SK-N-SH treated with all-trans-retinoic acid at 6 μM for 48 hours (cell line): ENCODE measurements around the gene WDR73.

Source experiments
- ARNTL ChIP-seq: fragments of 450-650 bp; formaldehyde crosslinking; IDR thresholded peaks from 2 replicates; pipeline ENCODE4 v1.5.0; 2020; ENCODE audit warnings: low read depth, mild to moderate bottlenecking, moderate library complexity, borderline replicate concordance
- BACH2 ChIP-seq: fragments of 250-450 bp; sonication (Bioruptor Pico); IDR thresholded peaks from 2 replicates; pipeline ENCODE4 v1.9.0; 2021; ENCODE audit warnings: mild to moderate bottlenecking, borderline replicate concordance
- PPARA ChIP-seq: fragments of 250-450 bp; sonication (Bioruptor Pico); IDR thresholded peaks from 2 replicates; pipeline ENCODE4 v1.5.0; 2020; ENCODE audit warnings: mild to moderate bottlenecking, borderline replicate concordance
- TOX ChIP-seq: fragments of 250-450 bp; sonication (Bioruptor Pico); IDR thresholded peaks from 2 replicates; pipeline ENCODE4 v1.8.0; 2021; ENCODE audit warnings: mild to moderate bottlenecking, moderate library complexity, borderline replicate concordance
- TSHZ2 ChIP-seq: fragments of 250-450 bp; sonication (Bioruptor Pico); IDR thresholded peaks from 2 replicates; pipeline ENCODE4 v1.5.0; 2020; ENCODE audit warnings: mild to moderate bottlenecking, moderate library complexity
- ZFP3 ChIP-seq: fragments of 250-450 bp; sonication (Bioruptor Pico); IDR thresholded peaks from 2 replicates; pipeline ENCODE4 v1.5.0; 2020; ENCODE audit warnings: mild to moderate bottlenecking, moderate library complexity
- ZNF565 ChIP-seq: fragments of 450-650 bp; formaldehyde crosslinking; conservative IDR thresholded peaks from 2 replicates; pipeline ENCODE4 v1.5.0; 2020; ENCODE audit warnings: low read depth, mild to moderate bottlenecking, moderate library complexity
- ZNF70 ChIP-seq: fragments of 450-650 bp; formaldehyde crosslinking; IDR thresholded peaks from 2 replicates; pipeline ENCODE4 v1.5.0; 2020; ENCODE audit warnings: mild to moderate bottlenecking, moderate library complexity
- ZNF8 ChIP-seq: fragments of 450-650 bp; formaldehyde crosslinking; IDR thresholded peaks from 2 replicates; pipeline ENCODE4 v1.5.0; 2020; ENCODE audit warnings: mild to moderate bottlenecking, moderate library complexity
- TF ChIP-seq, protein P1 (sequence below): fragments of 250-450 bp; sonication (Bioruptor Pico); IDR thresholded peaks from 2 replicates; pipeline ENCODE4 v1.8.0; 2020; ENCODE audit warnings: mild to moderate bottlenecking, moderate library complexity, borderline replicate concordance
- TF ChIP-seq, protein P2 (sequence below): fragments of 250-450 bp; sonication (Bioruptor Pico); IDR thresholded peaks from 2 replicates; pipeline ENCODE4 v1.5.1; 2021; ENCODE audit warnings: mild to moderate bottlenecking, moderate library complexity
- TF ChIP-seq, protein P3 (sequence below): fragments of 250-450 bp; sonication (Bioruptor Pico); IDR thresholded peaks from 2 replicates; pipeline ENCODE4 v1.8.0; 2021; ENCODE audit warnings: low read depth, mild to moderate bottlenecking, moderate library complexity, borderline replicate concordance

GRCh38 chr15:84697236-84697990, 43.3 kb upstream of the WDR73 start:
- TF ChIP-seq ZFP3 (CRISPR knock-in tag), result no peak
- TF ChIP-seq BACH2 (CRISPR knock-in tag), result no peak
- TF ChIP-seq TSHZ2, result no peak
- TF ChIP-seq, protein P1, sequence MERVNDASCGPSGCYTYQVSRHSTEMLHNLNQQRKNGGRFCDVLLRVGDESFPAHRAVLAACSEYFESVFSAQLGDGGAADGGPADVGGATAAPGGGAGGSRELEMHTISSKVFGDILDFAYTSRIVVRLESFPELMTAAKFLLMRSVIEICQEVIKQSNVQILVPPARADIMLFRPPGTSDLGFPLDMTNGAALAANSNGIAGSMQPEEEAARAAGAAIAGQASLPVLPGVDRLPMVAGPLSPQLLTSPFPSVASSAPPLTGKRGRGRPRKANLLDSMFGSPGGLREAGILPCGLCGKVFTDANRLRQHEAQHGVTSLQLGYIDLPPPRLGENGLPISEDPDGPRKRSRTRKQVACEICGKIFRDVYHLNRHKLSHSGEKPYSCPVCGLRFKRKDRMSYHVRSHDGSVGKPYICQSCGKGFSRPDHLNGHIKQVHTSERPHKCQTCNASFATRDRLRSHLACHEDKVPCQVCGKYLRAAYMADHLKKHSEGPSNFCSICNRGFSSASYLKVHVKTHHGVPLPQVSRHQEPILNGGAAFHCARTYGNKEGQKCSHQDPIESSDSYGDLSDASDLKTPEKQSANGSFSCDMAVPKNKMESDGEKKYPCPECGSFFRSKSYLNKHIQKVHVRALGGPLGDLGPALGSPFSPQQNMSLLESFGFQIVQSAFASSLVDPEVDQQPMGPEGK (CRISPR knock-in tag), result no peak
- TF ChIP-seq ZNF565 (CRISPR knock-in tag), result no peak
- TF ChIP-seq, protein P2, sequence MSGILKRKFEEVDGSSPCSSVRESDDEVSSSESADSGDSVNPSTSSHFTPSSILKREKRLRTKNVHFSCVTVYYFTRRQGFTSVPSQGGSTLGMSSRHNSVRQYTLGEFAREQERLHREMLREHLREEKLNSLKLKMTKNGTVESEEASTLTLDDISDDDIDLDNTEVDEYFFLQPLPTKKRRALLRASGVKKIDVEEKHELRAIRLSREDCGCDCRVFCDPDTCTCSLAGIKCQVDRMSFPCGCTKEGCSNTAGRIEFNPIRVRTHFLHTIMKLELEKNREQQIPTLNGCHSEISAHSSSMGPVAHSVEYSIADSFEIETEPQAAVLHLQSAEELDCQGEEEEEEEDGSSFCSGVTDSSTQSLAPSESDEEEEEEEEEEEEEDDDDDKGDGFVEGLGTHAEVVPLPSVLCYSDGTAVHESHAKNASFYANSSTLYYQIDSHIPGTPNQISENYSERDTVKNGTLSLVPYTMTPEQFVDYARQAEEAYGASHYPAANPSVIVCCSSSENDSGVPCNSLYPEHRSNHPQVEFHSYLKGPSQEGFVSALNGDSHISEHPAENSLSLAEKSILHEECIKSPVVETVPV, result no peak
- TF ChIP-seq, protein P3, sequence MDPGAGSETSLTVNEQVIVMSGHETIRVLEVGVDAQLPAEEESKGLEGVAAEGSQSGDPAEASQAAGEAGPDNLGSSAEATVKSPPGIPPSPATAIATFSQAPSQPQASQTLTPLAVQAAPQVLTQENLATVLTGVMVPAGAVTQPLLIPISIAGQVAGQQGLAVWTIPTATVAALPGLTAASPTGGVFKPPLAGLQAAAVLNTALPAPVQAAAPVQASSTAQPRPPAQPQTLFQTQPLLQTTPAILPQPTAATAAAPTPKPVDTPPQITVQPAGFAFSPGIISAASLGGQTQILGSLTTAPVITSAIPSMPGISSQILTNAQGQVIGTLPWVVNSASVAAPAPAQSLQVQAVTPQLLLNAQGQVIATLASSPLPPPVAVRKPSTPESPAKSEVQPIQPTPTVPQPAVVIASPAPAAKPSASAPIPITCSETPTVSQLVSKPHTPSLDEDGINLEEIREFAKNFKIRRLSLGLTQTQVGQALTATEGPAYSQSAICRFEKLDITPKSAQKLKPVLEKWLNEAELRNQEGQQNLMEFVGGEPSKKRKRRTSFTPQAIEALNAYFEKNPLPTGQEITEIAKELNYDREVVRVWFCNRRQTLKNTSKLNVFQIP (CRISPR knock-in tag), result no peak
- TF ChIP-seq PPARA (CRISPR knock-in tag), result no peak
- TF ChIP-seq TOX (CRISPR knock-in tag), result no peak
- TF ChIP-seq ZNF70 (CRISPR knock-in tag), result no peak
- no peak for TF ChIP-seq ARNTL
- TF ChIP-seq ZNF8 (CRISPR knock-in tag), result no peak
